ENCODE results near the gene SECISBP2.

SECISBP2 gene

DNA sequence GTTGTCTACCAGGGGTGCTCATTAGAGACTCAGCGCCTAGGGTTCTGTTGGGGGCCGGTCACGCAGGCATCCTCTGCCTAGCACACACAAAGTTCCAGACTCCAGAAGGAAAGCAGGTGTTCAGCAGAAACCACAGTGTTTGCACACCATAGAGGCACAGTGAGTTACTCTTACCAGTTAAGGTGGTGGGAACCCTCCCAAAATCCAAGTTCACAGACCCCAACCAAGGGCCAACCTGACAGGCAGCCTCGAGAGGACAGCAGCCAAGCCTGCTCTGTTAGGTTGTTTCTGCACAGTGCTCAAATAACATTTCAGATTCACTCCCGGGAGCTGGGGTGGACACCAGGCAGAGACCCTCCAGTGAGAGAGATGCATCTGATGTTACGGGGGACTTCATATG is 36.2 kb downstream of the SECISBP2 start:
- TF ChIP-seq, protein P1, sequence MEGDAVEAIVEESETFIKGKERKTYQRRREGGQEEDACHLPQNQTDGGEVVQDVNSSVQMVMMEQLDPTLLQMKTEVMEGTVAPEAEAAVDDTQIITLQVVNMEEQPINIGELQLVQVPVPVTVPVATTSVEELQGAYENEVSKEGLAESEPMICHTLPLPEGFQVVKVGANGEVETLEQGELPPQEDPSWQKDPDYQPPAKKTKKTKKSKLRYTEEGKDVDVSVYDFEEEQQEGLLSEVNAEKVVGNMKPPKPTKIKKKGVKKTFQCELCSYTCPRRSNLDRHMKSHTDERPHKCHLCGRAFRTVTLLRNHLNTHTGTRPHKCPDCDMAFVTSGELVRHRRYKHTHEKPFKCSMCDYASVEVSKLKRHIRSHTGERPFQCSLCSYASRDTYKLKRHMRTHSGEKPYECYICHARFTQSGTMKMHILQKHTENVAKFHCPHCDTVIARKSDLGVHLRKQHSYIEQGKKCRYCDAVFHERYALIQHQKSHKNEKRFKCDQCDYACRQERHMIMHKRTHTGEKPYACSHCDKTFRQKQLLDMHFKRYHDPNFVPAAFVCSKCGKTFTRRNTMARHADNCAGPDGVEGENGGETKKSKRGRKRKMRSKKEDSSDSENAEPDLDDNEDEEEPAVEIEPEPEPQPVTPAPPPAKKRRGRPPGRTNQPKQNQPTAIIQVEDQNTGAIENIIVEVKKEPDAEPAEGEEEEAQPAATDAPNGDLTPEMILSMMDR (IDR thresholded peaks at IDR 0.05) = no peak
- TF ChIP-seq ZFX (IDR thresholded peaks at IDR 0.05; ENCODE audit: borderline replicate concordance) = no peak
- no peak overlapping the region for H3K27ac ChIP-seq

GRCh38 chr9:89356782-89357181 is 38.5 kb downstream of the SECISBP2 start:
- TF ChIP-seq, protein P1 (IDR thresholded peaks at IDR 0.05) = no peak
- no peak for TF ChIP-seq ZFX (IDR thresholded peaks at IDR 0.05; ENCODE audit: borderline replicate concordance)
- H3K27ac ChIP-seq = no peak overlapping the region

- no peak for TF ChIP-seq ZFX (IDR thresholded peaks at IDR 0.05; ENCODE audit: borderline replicate concordance)
- TF ChIP-seq, protein P1 (IDR thresholded peaks at IDR 0.05) = no peak
- no peak overlapping the region for H3K27ac ChIP-seq
These were observed 39.3 kb downstream of the SECISBP2 start for GRCh38 chr9:89357331-89358197.

- TF ChIP-seq, protein P1 (IDR thresholded peaks at IDR 0.05) = no peak
- TF ChIP-seq ZFX (IDR thresholded peaks at IDR 0.05; ENCODE audit: borderline replicate concordance) = no peak
- H3K27ac ChIP-seq = no peak overlapping the region
These were observed 40.1 kb downstream of the SECISBP2 start for GRCh38 chr9:89358376-89358916.

DNA sequence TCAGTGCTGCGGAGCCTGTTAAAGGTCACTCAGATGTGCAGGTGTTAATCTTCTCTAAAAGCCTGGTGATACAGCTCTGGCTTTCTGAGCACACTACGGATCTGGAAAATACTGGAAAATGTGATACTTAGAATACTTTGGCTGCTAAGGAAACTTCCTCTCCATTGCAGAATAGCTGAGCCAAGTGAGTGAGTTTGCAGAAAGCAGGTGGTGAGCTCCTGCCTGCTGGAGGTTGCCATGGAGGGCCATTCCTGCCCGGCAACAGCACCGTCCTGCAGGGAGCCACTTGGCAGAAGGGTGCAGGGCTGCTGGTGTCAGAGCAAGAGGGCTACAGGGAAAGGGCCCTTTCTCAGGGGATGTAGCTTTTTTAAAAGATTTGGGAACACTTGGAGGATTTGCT is 40.7 kb downstream of the SECISBP2 start:
- H3K27ac ChIP-seq = no peak overlapping the region
- TF ChIP-seq ZFX (IDR thresholded peaks at IDR 0.05; ENCODE audit: borderline replicate concordance) = no peak
- TF ChIP-seq, protein P1 (IDR thresholded peaks at IDR 0.05) = no peak

GRCh38 chr9:89359751-89360261 is 41.5 kb downstream of the SECISBP2 start:
- no peak overlapping the region for H3K27ac ChIP-seq
- TF ChIP-seq ZFX (IDR thresholded peaks at IDR 0.05; ENCODE audit: borderline replicate concordance) = no peak
- TF ChIP-seq, protein P1 (IDR thresholded peaks at IDR 0.05) = no peak

- TF ChIP-seq, protein P1 (IDR thresholded peaks at IDR 0.05) = no peak
- no peak for TF ChIP-seq ZFX (IDR thresholded peaks at IDR 0.05; ENCODE audit: borderline replicate concordance)
These were observed 42.2 kb downstream of the SECISBP2 start for GRCh38 chr9:89360465-89360864.

More at GRCh38 chr9:89360465-89360864, 42.2 kb downstream of the SECISBP2 start:
- H3K27ac ChIP-seq = no peak overlapping the region
